WTC11 (cell line): ENCODE results near the gene POLR3H.

Experiments used
- ATF1 ChIP-seq: sonication (generic); formaldehyde crosslinking; IDR thresholded peaks from 2 replicates; pipeline ENCODE4 v1.8.1; 2023; ENCODE audit warnings: mild to moderate bottlenecking, moderate library complexity, missing genetic modification reagents
- CREB1 ChIP-seq: sonication (generic); formaldehyde crosslinking; IDR thresholded peaks from 2 replicates; pipeline ENCODE4 v1.8.0; 2023; ENCODE audit warnings: mild to moderate bottlenecking, missing genetic modification reagents
- SMAD3 ChIP-seq: sonication (generic); formaldehyde crosslinking; IDR thresholded peaks from 2 replicates; pipeline ENCODE4 v1.8.0; 2022; ENCODE audit warnings: missing genetic modification reagents, mild to moderate bottlenecking, borderline replicate concordance
- TEAD4 ChIP-seq: sonication (generic); formaldehyde crosslinking; IDR thresholded peaks from 2 replicates; pipeline ENCODE4 v1.8.0; 2022; ENCODE audit warnings: mild to moderate bottlenecking, missing genetic modification reagents
- ZNF396 ChIP-seq: fragments of 250-450 bp; sonication (Bioruptor Pico); IDR thresholded peaks from 2 replicates; pipeline ENCODE4 v1.8.0; 2021; ENCODE audit warnings: mild to moderate bottlenecking, moderate library complexity, borderline replicate concordance
- TF ChIP-seq, protein P1 (sequence below): fragments of 200-600 bp; IDR thresholded peaks from 2 replicates; pipeline ENCODE4 v1.8.0; 2022; ENCODE audit warnings: antibody characterized with exemption
- TF ChIP-seq, protein P2 (sequence below): sonication (generic); formaldehyde crosslinking; IDR thresholded peaks from 2 replicates; pipeline ENCODE4 v1.8.1; 2022; ENCODE audit warnings: missing genetic modification reagents, borderline replicate concordance
- TF ChIP-seq, protein P3 (sequence below): sonication (generic); formaldehyde crosslinking; IDR thresholded peaks from 2 replicates; pipeline ENCODE4 v1.8.1; 2023; ENCODE audit warnings: mild to moderate bottlenecking, moderate library complexity, missing genetic modification reagents

DNA sequence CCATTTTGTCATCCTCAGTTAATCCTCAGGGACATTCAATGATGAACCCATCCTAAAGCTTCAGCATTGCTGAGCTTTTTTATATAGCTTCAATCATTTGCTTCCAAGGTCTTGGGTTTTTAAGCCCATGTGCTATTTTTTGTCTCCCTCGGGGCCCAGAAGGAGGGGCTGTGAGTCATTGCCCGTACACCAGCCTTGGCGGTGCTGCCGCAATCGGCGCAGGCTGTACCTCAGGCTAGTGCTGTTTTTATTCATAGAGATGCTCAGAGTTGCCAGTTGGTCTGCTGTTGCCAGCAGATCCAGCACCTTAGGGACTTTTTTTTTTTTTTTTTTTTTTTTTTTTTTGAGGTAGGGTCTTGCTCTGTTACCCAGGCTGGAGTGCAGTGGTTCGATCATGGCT is 39.9 kb downstream of the POLR3H start:
- TF ChIP-seq CREB1 (no peak), TEAD4 (CRISPR knock-in tag) (no peak), ATF1 (no peak), ZNF396 (no peak), SMAD3 (no peak)
- TF ChIP-seq, protein P1, sequence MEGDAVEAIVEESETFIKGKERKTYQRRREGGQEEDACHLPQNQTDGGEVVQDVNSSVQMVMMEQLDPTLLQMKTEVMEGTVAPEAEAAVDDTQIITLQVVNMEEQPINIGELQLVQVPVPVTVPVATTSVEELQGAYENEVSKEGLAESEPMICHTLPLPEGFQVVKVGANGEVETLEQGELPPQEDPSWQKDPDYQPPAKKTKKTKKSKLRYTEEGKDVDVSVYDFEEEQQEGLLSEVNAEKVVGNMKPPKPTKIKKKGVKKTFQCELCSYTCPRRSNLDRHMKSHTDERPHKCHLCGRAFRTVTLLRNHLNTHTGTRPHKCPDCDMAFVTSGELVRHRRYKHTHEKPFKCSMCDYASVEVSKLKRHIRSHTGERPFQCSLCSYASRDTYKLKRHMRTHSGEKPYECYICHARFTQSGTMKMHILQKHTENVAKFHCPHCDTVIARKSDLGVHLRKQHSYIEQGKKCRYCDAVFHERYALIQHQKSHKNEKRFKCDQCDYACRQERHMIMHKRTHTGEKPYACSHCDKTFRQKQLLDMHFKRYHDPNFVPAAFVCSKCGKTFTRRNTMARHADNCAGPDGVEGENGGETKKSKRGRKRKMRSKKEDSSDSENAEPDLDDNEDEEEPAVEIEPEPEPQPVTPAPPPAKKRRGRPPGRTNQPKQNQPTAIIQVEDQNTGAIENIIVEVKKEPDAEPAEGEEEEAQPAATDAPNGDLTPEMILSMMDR, result no peak
- TF ChIP-seq, protein P2, sequence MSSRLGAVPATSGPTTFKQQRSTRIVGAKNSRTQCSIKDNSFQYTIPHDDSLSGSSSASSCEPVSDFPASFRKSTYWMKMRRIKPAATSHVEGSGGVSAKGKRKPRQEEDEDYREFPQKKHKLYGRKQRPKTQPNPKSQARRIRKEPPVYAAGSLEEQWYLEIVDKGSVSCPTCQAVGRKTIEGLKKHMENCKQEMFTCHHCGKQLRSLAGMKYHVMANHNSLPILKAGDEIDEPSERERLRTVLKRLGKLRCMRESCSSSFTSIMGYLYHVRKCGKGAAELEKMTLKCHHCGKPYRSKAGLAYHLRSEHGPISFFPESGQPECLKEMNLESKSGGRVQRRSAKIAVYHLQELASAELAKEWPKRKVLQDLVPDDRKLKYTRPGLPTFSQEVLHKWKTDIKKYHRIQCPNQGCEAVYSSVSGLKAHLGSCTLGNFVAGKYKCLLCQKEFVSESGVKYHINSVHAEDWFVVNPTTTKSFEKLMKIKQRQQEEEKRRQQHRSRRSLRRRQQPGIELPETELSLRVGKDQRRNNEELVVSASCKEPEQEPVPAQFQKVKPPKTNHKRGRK (CRISPR knock-in tag), result no peak
- TF ChIP-seq, protein P3, sequence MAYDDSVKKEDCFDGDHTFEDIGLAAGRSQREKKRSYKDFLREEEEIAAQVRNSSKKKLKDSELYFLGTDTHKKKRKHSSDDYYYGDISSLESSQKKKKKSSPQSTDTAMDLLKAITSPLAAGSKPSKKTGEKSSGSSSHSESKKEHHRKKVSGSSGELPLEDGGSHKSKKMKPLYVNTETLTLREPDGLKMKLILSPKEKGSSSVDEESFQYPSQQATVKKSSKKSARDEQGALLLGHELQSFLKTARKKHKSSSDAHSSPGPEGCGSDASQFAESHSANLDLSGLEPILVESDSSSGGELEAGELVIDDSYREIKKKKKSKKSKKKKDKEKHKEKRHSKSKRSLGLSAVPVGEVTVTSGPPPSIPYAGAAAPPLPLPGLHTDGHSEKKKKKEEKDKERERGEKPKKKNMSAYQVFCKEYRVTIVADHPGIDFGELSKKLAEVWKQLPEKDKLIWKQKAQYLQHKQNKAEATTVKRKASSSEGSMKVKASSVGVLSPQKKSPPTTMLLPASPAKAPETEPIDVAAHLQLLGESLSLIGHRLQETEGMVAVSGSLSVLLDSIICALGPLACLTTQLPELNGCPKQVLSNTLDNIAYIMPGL (CRISPR knock-in tag), result no peak
